Measurements from ENCODE around the gene VTI1A. TPM values are rescaled to one million over a fixed set of nuclear protein-coding genes. Genes with fewer than 3 reads are reported as not detected.

The VTI1A gene
- polyA plus RNA-seq, 1 of the 3 experiments (the other 2 are of a cell fraction): 8.3 TPM

GRCh38 chr10:112811741-112812551 lies 364.9 kb downstream of the VTI1A start:
- Histone ChIP-seq H2AFZ (ENCODE audit: low read depth) (no peak overlapping the region), H3F3A (replicated peaks; ENCODE audit: insufficient read depth) (peaks cover 23% of the 10 kb centered on the region), H3K79me2 (ENCODE audit: insufficient read depth) (no peaks in the 10 kb centered on the region), H3K9me2 (no peaks in the 10 kb centered on the region), H3K9ac (no peak overlapping the region), H4K20me1 (ENCODE audit: insufficient read depth) (no peaks in the 10 kb centered on the region), H3K9me3 (no peaks in the 10 kb centered on the region), H3K4me1 (ENCODE audit: control insufficient read depth in 1 of 2, insufficient read depth in 2 of 2, low read depth in 1 of 2, low read length in 1 of 2) (peaks cover 2 to 18% of the 10 kb centered on the region in 2 experiments; a peak in 3 of 4 replicates), H3K4me3 (ENCODE audit: low read depth in 2 of 2, low read length in 1 of 2) (peak overlapping the region in 1 of 2 experiments; percentile 45; a peak in 1 of 4 replicates), H3K36me3 (replicated peaks in 1 of 2; ENCODE audit: control insufficient read depth in 1 of 2, insufficient read depth in 2 of 2, low read length in 1 of 2) (no peaks in the 10 kb centered on the region), H3K27me3 (ENCODE audit: insufficient read depth) (no peaks in the 10 kb centered on the region), H3K4me2 (peak overlapping the region; percentile 75), H3K27ac (ENCODE audit: low read depth in 2 of 2, low read length in 1 of 2) (peak overlapping the region; percentile 66 to 70; a peak in 3 of 4 replicates)
- 20% methylated on average over 9 of the region's 14 CpGs for WGBS (ENCODE audit: low lambda C conversion rate)
- CTCF ChIA-PET: no interaction called here
- POLR2A ChIA-PET: no interaction called here
- no peak for DNase-seq
- TF ChIP-seq GATA2 (CRISPR knock-in tag; IDR thresholded peaks at IDR 0.05) (no peak), TAF1 (IDR thresholded peaks at IDR 0.05; ENCODE audit: borderline replicate concordance, low read depth, low read length) (no peak), RAD21 (IDR thresholded peaks at IDR 0.05; ENCODE audit: low read length) (no peak), MAX (IDR thresholded peaks at IDR 0.05; ENCODE audit: low read depth) (peak; percentile 62; the same call in 1 of the 2 replicates), POLR2AphosphoS5 (IDR thresholded peaks at IDR 0.05; ENCODE audit: low read depth, low read length) (peak; percentile 45; the same call in 1 of the 2 replicates), RXRA (IDR thresholded peaks at IDR 0.05; ENCODE audit: borderline replicate concordance, low read depth) (peak; percentile 63), SIN3A (IDR thresholded peaks at IDR 0.05; ENCODE audit: borderline replicate concordance, low read depth, low read length) (no peak), GABPA (IDR thresholded peaks at IDR 0.05; ENCODE audit: low read depth) (no peak), RFX5 (IDR thresholded peaks at IDR 0.05; ENCODE audit: low read length) (no peak), REST (IDR thresholded peaks at IDR 0.05; ENCODE audit: low read depth, low read length) (no peak), USF2 (IDR thresholded peaks at IDR 0.05; ENCODE audit: borderline replicate concordance, low read depth, low read length) (no peak), YY1 (IDR thresholded peaks at IDR 0.05; ENCODE audit: low read depth) (no peak), ZBTB33 (IDR thresholded peaks at IDR 0.05; ENCODE audit: borderline replicate concordance, low read depth) (no peak), RCOR1 (IDR thresholded peaks at IDR 0.05; ENCODE audit: low read length) (no peak), TCF12 (IDR thresholded peaks at IDR 0.05) (peak; percentile 84), PBX3 (IDR thresholded peaks at IDR 0.05) (peak; percentile 84), EP300 (IDR thresholded peaks at IDR 0.05; ENCODE audit: borderline replicate concordance in 1 of 2, low read depth in 1 of 2, low read length in 1 of 2) (peak in 1 of 2 experiments; percentile 70; a peak in 1 of 4 replicates), TEAD4 (IDR thresholded peaks at IDR 0.05; ENCODE audit: borderline replicate concordance, insufficient read depth) (peak; percentile 75), ELF1 (IDR thresholded peaks at IDR 0.05) (no peak), CTCF (IDR thresholded peaks at IDR 0.05) (no peak), USF1 (IDR thresholded peaks at IDR 0.05; ENCODE audit: borderline replicate concordance, low read depth) (no peak), MEF2A (IDR thresholded peaks at IDR 0.05; ENCODE audit: borderline replicate concordance, low read depth) (no peak)
